Esophagus muscularis mucosa (tissue), 4 donors: ENCODE data around the gene CLEC16A.

Experiments used
- CTCF ChIP-seq, 3 experiments: fragments of 200-600 bp in 2 of 3; fragments of 450-650 bp in 1 of 3; sonication (generic) in 2 of 3; IDR thresholded peaks; one replicate each; pipeline ENCODE4 v1.5.1; 2017 to 2019; ENCODE audit warnings: antibody characterized with exemption in 3 of 3, mild to moderate bottlenecking in 2 of 3, moderate library complexity in 1 of 3
- EP300 ChIP-seq: sonication (generic); formaldehyde crosslinking; IDR thresholded peaks from one replicate; pipeline ENCODE4 v1.6.1; 2017; ENCODE audit warnings: antibody characterized with exemption
- POLR2A ChIP-seq: fragments of 450-650 bp; IDR thresholded peaks from one replicate; pipeline ENCODE4 v1.6.1; 2017; ENCODE audit warnings: antibody characterized with exemption, moderate library complexity, mild to moderate bottlenecking, low read depth
- POLR2AphosphoS5 ChIP-seq, 2 donors: sonication (generic); formaldehyde crosslinking; IDR thresholded peaks; one replicate each; pipeline ENCODE4 v1.6.1; 2017; ENCODE audit warnings: antibody characterized with exemption in 2 of 2

GRCh38 chr16:10965440-10966061, 21.2 kb downstream of the CLEC16A start:
- TF ChIP-seq CTCF (IDR thresholded peaks at IDR 0.05) (no peak), POLR2A (no peak), POLR2AphosphoS5 (IDR thresholded peaks at IDR 0.05) (no peak), EP300 (no peak)
